ENCODE results near the gene TEK.

- no peak for TF ChIP-seq MAX (IDR thresholded peaks at IDR 0.05; ENCODE audit: low read depth, low read length)
- TF ChIP-seq, protein P1, sequence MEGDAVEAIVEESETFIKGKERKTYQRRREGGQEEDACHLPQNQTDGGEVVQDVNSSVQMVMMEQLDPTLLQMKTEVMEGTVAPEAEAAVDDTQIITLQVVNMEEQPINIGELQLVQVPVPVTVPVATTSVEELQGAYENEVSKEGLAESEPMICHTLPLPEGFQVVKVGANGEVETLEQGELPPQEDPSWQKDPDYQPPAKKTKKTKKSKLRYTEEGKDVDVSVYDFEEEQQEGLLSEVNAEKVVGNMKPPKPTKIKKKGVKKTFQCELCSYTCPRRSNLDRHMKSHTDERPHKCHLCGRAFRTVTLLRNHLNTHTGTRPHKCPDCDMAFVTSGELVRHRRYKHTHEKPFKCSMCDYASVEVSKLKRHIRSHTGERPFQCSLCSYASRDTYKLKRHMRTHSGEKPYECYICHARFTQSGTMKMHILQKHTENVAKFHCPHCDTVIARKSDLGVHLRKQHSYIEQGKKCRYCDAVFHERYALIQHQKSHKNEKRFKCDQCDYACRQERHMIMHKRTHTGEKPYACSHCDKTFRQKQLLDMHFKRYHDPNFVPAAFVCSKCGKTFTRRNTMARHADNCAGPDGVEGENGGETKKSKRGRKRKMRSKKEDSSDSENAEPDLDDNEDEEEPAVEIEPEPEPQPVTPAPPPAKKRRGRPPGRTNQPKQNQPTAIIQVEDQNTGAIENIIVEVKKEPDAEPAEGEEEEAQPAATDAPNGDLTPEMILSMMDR (IDR thresholded peaks at IDR 0.05; ENCODE audit: low read depth, low read length) = no peak
- no peak for TF ChIP-seq POLR2A (IDR thresholded peaks at IDR 0.05; ENCODE audit: extremely low read depth, insufficient read length)
These were observed 596 bp downstream of the TEK start for GRCh38 chr9:27109621-27110020.
